H9 (cell line): Measurements from ENCODE around the gene HOXC11. TPM values are rescaled to one million over a fixed set of nuclear protein-coding genes. Genes with fewer than 3 reads are reported as not detected.

Experiments
- DNase-seq: peaks from one replicate; pipeline ENCODE4 v3.0.0-alpha.2; 2017
- H2AFZ ChIP-seq: one replicate; pipeline ENCODE4 v1.6.1; 2013; ENCODE audit warnings: mild to moderate bottlenecking, low read length, control low read depth, moderate library complexity
- H2AK5ac ChIP-seq: 2 replicates; pipeline ENCODE4 v1.6.1; 2013; ENCODE audit warnings: low read length, control low read depth, mixed read lengths; ENCODE audit not compliant: insufficient read length
- H2BK120ac ChIP-seq: one replicate; pipeline ENCODE4 v1.6.1; 2013; ENCODE audit warnings: low read depth, mild to moderate bottlenecking, low read length, control low read depth, inconsistent platforms; ENCODE audit not compliant: poor library complexity, severe bottlenecking
- H2BK12ac ChIP-seq: 2 replicates; pipeline ENCODE4 v1.6.1; 2013; ENCODE audit warnings: low read length, control low read depth, mixed read lengths, low read depth; ENCODE audit not compliant: insufficient read length
- H2BK15ac ChIP-seq: 2 replicates; pipeline ENCODE4 v1.6.1; 2013; ENCODE audit warnings: low read depth, low read length, control low read depth
- H2BK20ac ChIP-seq: one replicate; pipeline ENCODE4 v1.6.1; 2013; ENCODE audit warnings: low read depth, mild to moderate bottlenecking, low read length, control low read depth, inconsistent platforms; ENCODE audit not compliant: poor library complexity, severe bottlenecking
- H2BK5ac ChIP-seq: 2 replicates; pipeline ENCODE4 v1.6.1; 2013; ENCODE audit warnings: low read length, control low read depth, mixed read lengths; ENCODE audit not compliant: insufficient read length
- H3K14ac ChIP-seq: 2 replicates; pipeline ENCODE4 v1.6.1; 2013; ENCODE audit warnings: low read length, control low read depth; ENCODE audit not compliant: insufficient read depth
- H3K18ac ChIP-seq: 2 replicates; pipeline ENCODE4 v1.6.1; 2013; ENCODE audit warnings: low read depth, mild to moderate bottlenecking, mixed read lengths, low read length, control low read depth; ENCODE audit not compliant: insufficient read length
- H3K23ac ChIP-seq: 2 replicates; pipeline ENCODE4 v1.6.1; 2013; ENCODE audit warnings: low read length, control low read depth, mixed read lengths, low read depth; ENCODE audit not compliant: insufficient read length
- H3K23me2 ChIP-seq: 2 replicates; pipeline ENCODE4 v1.6.1; 2013; ENCODE audit warnings: low read depth, mild to moderate bottlenecking, mixed read lengths, low read length, control low read depth; ENCODE audit not compliant: insufficient read length, poor library complexity, severe bottlenecking
- H3K27ac ChIP-seq: 2 replicates; pipeline ENCODE4 v1.5.1; 2013; ENCODE audit warnings: low read length, control low read depth, mixed read lengths, low read depth; ENCODE audit not compliant: insufficient read length
- H3K27me3 ChIP-seq: 2 replicates; pipeline ENCODE4 v1.6.1; 2013; ENCODE audit warnings: low read length, control low read depth, inconsistent platforms; ENCODE audit not compliant: insufficient read depth
- H3K4ac ChIP-seq: 2 replicates; pipeline ENCODE4 v1.6.1; 2013; ENCODE audit warnings: low read depth, mild to moderate bottlenecking, control low read depth, inconsistent platforms, low read length, moderate library complexity
- H3K4me1 ChIP-seq: 2 replicates; pipeline ENCODE4 v1.6.1; 2013; ENCODE audit warnings: low read length, control low read depth, inconsistent platforms; ENCODE audit not compliant: insufficient read depth
- H3K4me2 ChIP-seq: 2 replicates; pipeline ENCODE4 v1.6.1; 2013; ENCODE audit warnings: low read length, control low read depth, mixed read lengths; ENCODE audit not compliant: insufficient read length, insufficient read depth
- H3K56ac ChIP-seq: 2 replicates; pipeline ENCODE4 v1.6.1; 2013; ENCODE audit warnings: low read depth, mild to moderate bottlenecking, mixed read lengths, low read length, control low read depth; ENCODE audit not compliant: insufficient read length
- H3K79me1 ChIP-seq: 2 replicates; pipeline ENCODE4 v1.6.1; 2013; ENCODE audit warnings: low read depth, mild to moderate bottlenecking, moderate library complexity, low read length, control low read depth, inconsistent platforms; ENCODE audit not compliant: insufficient read depth, poor library complexity, severe bottlenecking
- H3K79me2 ChIP-seq: 2 replicates; pipeline ENCODE4 v1.6.1; 2013; ENCODE audit warnings: low read length, control low read depth, inconsistent platforms; ENCODE audit not compliant: insufficient read depth
- H3K9ac ChIP-seq: 2 replicates; pipeline ENCODE4 v1.6.1; 2013; ENCODE audit warnings: low read length, control low read depth, mixed read lengths; ENCODE audit not compliant: insufficient read length; ENCODE audit errors: extremely low read depth
- H3K9me3 ChIP-seq: one replicate; pipeline ENCODE4 v1.6.1; 2013; ENCODE audit warnings: low read depth, low read length, inconsistent platforms; ENCODE audit not compliant: control insufficient read depth
- H3T11ph ChIP-seq: one replicate; pipeline ENCODE4 v1.6.1; 2013; ENCODE audit warnings: mild to moderate bottlenecking, low read length, control low read depth, inconsistent platforms
- H4K20me1 ChIP-seq: one replicate; pipeline ENCODE4 v1.6.1; 2013; ENCODE audit not compliant: control insufficient read depth, insufficient read length, insufficient read depth
- H4K5ac ChIP-seq: 2 replicates; pipeline ENCODE4 v1.6.1; 2013; ENCODE audit warnings: low read depth, mild to moderate bottlenecking, mixed read lengths, low read length, control low read depth; ENCODE audit not compliant: insufficient read length
- H4K8ac ChIP-seq: replicated peaks from 2 replicates; pipeline ENCODE4 v1.6.1; 2013; ENCODE audit warnings: low read length, control low read depth, mixed read lengths, low read depth; ENCODE audit not compliant: insufficient read length
- H4K91ac ChIP-seq: 2 replicates; pipeline ENCODE4 v1.6.1; 2013; ENCODE audit warnings: low read depth, mild to moderate bottlenecking, moderate library complexity, mixed read lengths, low read length, control low read depth; ENCODE audit not compliant: insufficient read length
- H3K27ac Mint-ChIP-seq, 3 experiments: 2 replicates in 2 of 3; 3 replicates in 1 of 3; pipeline ENCODE4 v1.8.0; 2020 to 2021; ENCODE audit warnings: mixed read lengths in 3 of 3, mild to moderate bottlenecking in 1 of 3, moderate library complexity in 1 of 3
- H3K27me3 Mint-ChIP-seq: 2 replicates; pipeline ENCODE4 v1.8.0; 2021; ENCODE audit warnings: low read depth, mild to moderate bottlenecking, moderate library complexity, mixed read lengths
- H3K36me3 Mint-ChIP-seq, 3 experiments: 2 replicates in 2 of 3; 3 replicates in 1 of 3; pipeline ENCODE4 v1.8.0; 2020 to 2021; ENCODE audit warnings: low read depth in 3 of 3, mixed read lengths in 3 of 3; ENCODE audit not compliant: insufficient read depth in 1 of 3
- H3K4me1 Mint-ChIP-seq, 2 experiments: 2 replicates each; pipeline ENCODE4 v1.8.0; 2020; ENCODE audit warnings: mixed read lengths in 2 of 2
- H3K4me3 Mint-ChIP-seq, 2 experiments: 2 replicates in 1 of 2; 3 replicates in 1 of 2; pipeline ENCODE4 v1.8.0; 2020 to 2021; ENCODE audit warnings: mild to moderate bottlenecking in 2 of 2, mixed read lengths in 2 of 2, moderate library complexity in 1 of 2
- H3K9me3 Mint-ChIP-seq, 2 experiments: 2 replicates in 1 of 2; 3 replicates in 1 of 2; pipeline ENCODE4 v1.8.0; 2020; ENCODE audit warnings: mild to moderate bottlenecking in 2 of 2, mixed read lengths in 2 of 2, moderate library complexity in 1 of 2
- WGBS: extraction: QIAGEN DNeasy Blood & Tissue Kit; methylation state at CpG from one replicate; pipeline ENCODE4 v1.1.7; 2013; ENCODE audit warnings: missing lambda C conversion rate, low lambda C conversion rate, mixed read lengths; ENCODE audit not compliant: insufficient read length; ENCODE audit errors: extremely low coverage; 5-methylcytosine and 5-hydroxymethylcytosine counted together
- total RNA-seq: library from RNA; stranded (reverse); gene quantifications from 2 replicates; pipeline ENCODE4 v1.2.1, GENCODE V29; 2021
- TF ChIP-seq, protein P1 (sequence below): fragments of 200-600 bp; sonication (generic); conservative IDR thresholded peaks from 3 replicates; pipeline ENCODE4 v1.8.0; 2021; ENCODE audit warnings: antibody characterized with exemption, mild to moderate bottlenecking

HOXC11 gene
- total RNA-seq, 1 experiment from 2014 or later: not detected

DNA sequence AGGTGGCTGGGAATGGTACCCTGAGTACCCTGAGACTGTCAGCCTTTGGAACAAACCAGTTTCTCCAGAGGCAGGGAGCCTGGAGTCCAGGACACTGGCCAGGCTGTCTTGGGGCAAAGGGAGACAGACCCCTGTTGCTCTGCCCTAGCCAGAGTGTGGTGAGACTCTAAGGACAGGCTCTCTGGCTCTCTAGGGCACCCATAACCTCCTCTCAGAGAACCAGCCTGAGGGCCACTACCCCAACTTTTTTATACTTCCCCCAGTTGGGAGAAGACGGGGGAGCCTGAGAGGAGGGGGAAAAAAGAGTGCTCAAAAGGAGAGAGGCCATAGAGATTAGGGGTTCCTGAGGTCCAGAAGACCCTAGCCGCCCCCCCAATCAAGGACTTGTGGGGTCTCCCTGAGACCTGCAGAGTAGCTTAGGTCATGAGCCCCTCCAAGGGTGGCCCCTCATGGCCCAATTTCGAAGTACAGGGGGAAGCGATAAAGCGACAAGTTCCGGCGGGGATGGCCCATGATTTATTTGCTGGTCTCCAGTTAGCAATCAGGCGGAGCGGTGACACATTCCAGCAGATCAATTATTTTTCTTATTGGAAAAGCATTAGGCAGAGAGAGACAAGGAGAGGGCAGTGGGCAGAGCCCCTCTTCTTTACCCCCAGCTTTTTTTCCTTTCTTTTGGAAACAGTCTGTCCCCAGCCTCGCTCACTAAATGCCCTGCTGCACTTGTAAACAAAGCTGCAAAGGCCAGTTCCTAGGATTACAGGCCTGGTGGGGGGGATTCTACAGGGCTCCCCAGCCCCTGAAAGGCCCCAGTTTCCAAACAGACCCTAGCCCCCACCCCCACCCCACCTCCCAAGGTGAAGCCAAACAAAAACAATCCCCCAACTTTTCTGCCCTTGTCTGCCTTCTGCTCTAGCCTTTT, 37.4 kb downstream of the HOXC11 start:
- Histone ChIP-seq H2AFZ (no peak overlapping the region), H4K8ac (no peak overlapping the region), H3T11ph (no peak overlapping the region), H3K79me2 (no peaks in the 10 kb centered on the region), H3K23me2 (no peaks in the 10 kb centered on the region), H3K27ac (no peak overlapping the region), H2BK20ac (no peak overlapping the region), H2BK15ac (no peak overlapping the region), H3K56ac (no peak overlapping the region), H3K27me3 (peaks cover 93% of the 10 kb centered on the region), H3K9me3 (no peaks in the 10 kb centered on the region), H3K4me1 (no peaks in the 10 kb centered on the region), H4K20me1 (no peaks in the 10 kb centered on the region), H3K4ac (no peak overlapping the region), H4K5ac (no peak overlapping the region), H4K91ac (no peak overlapping the region), H2BK5ac (no peak overlapping the region), H3K79me1 (no peaks in the 10 kb centered on the region), H2BK120ac (no peak overlapping the region), H2BK12ac (no peak overlapping the region), H3K23ac (no peak overlapping the region), H2AK5ac (no peak overlapping the region), H3K4me2 (no peak overlapping the region), H3K14ac (no peak overlapping the region), H3K9ac (no peak overlapping the region), H3K18ac (no peak overlapping the region)
- H3K9me3 Mint-ChIP-seq: peaks cover 0 to 2% of the 10 kb centered on the region in 2 experiments; a peak in 2 of 5 replicates
- no CpG with 5 or more reads among the region's 10 CpGs for WGBS
- H3K36me3 Mint-ChIP-seq: no peaks in the 10 kb centered on the region
- H3K27ac Mint-ChIP-seq: peak overlapping the region in 1 of 3 experiments; percentile 28; a peak in 1 of 7 replicates
- peaks cover 100% of the 10 kb centered on the region for H3K27me3 Mint-ChIP-seq
- no peak overlapping the region; a peak in 1 of 5 replicates for H3K4me3 Mint-ChIP-seq
- TF ChIP-seq, protein P1, sequence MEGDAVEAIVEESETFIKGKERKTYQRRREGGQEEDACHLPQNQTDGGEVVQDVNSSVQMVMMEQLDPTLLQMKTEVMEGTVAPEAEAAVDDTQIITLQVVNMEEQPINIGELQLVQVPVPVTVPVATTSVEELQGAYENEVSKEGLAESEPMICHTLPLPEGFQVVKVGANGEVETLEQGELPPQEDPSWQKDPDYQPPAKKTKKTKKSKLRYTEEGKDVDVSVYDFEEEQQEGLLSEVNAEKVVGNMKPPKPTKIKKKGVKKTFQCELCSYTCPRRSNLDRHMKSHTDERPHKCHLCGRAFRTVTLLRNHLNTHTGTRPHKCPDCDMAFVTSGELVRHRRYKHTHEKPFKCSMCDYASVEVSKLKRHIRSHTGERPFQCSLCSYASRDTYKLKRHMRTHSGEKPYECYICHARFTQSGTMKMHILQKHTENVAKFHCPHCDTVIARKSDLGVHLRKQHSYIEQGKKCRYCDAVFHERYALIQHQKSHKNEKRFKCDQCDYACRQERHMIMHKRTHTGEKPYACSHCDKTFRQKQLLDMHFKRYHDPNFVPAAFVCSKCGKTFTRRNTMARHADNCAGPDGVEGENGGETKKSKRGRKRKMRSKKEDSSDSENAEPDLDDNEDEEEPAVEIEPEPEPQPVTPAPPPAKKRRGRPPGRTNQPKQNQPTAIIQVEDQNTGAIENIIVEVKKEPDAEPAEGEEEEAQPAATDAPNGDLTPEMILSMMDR: no peak
- H3K4me1 Mint-ChIP-seq: peaks cover 7 to 34% of the 10 kb centered on the region in 2 experiments
- DNase-seq: no peak
